ENCODE data around the gene RPL18. TPM values are rescaled to one million over a fixed set of nuclear protein-coding genes. Genes with fewer than 3 reads are reported as not detected.

The RPL18 gene
- total and polyA plus RNA-seq, 9 of the 15 experiments (the other 6 are each of a cell fraction or from before 2014, with no cell fraction given): 312 to 2,635 (median 1,653) TPM

- CTCF ChIA-PET (ENCODE audit: low intra/inter-chr PET ratio): no interaction called here
- Histone ChIP-seq H3K9me1 (ENCODE audit: control insufficient read depth, insufficient read depth, low read length) (no peaks in the 10 kb centered on the region), H3K4me1 (replicated peaks in 1 of 2; ENCODE audit: control insufficient read depth in 2 of 2, insufficient read depth in 2 of 2, low read length in 2 of 2) (peaks cover 0 to 31% of the 10 kb centered on the region in 2 experiments; a peak in 2 of 5 replicates), H3K27ac (ENCODE audit: extremely low read depth, low read depth, low read length) (no peak within 1 kb of the TSS), H3K4me3 (no peak within 1 kb of the TSS), H3K79me2 (ENCODE audit: control insufficient read depth, insufficient read depth, low read length) (no peaks in the 10 kb centered on the region), H3K4me2 (ENCODE audit: insufficient read depth, low read length) (no peak within 1 kb of the TSS), H4K20me1 (replicated peaks; ENCODE audit: control insufficient read depth, insufficient read depth, low read length) (no peaks in the 10 kb centered on the region; the same call in 1 of the 2 replicates), H2AFZ (ENCODE audit: low read depth, low read length) (no peak within 1 kb of the TSS), H3K36me3 (ENCODE audit: control insufficient read depth, insufficient read depth, low read length) (no peaks in the 10 kb centered on the region), H3K9ac (ENCODE audit: insufficient read depth in 1 of 2, low read depth in 2 of 2, low read length in 2 of 2) (peak within 1 kb of the TSS in 1 of 2 experiments; percentile 42; a peak in 2 of 4 replicates), H3K9me3 (replicated peaks; ENCODE audit: control insufficient read depth, insufficient read depth, low read depth, low read length) (no peaks in the 10 kb centered on the region), H3K27me3 (ENCODE audit: control insufficient read depth in 2 of 2, insufficient read depth in 2 of 2, low read length in 2 of 2) (no peaks in the 10 kb centered on the region)
- no peak for FAIRE-seq
- no TSS peak for BruUV-seq (replicated peaks)
- in situ Hi-C loops (cut with MboI) (no loop called here), intact Hi-C loops (cut with micrococcal nuclease) (no loop called here)
- 52% methylated on average over 37 of the region's 39 CpGs for WGBS (ENCODE audit: insufficient coverage, low coverage, missing lambda C conversion rate)
- POLR2A ChIA-PET: interaction anchor here (0.6 to 6.1 kb wide), 3 partner anchors 11 to 27 kb away, joined by 3 to 85 read pairs (median 8); partner anchors contain the start of genes RPL18 and SPHK2
- DNase-seq (ENCODE audit: extremely low read depth in 1 of 4, low spot score in 3 of 4): no peak
- ATAC-seq: no peak
- TF ChIP-seq RFX1 (IDR thresholded peaks at IDR 0.05) (no peak), ZBTB33 (CRISPR knock-in tag; IDR thresholded peaks at IDR 0.05) (0 out of 2 replicates have a peak, but pooled peaks have one; percentile 26), ARID3B (CRISPR knock-in tag; IDR thresholded peaks at IDR 0.05; ENCODE audit: borderline replicate concordance) (no peak), ESRRA (IDR thresholded peaks at IDR 0.05; ENCODE audit: borderline replicate concordance, low read depth) (no peak), KLF13 (tag; IDR thresholded peaks at IDR 0.05; ENCODE audit: borderline replicate concordance, low read depth) (no peak), RUNX1 (IDR thresholded peaks at IDR 0.05; ENCODE audit: low read depth) (no peak), ATF2 (CRISPR knock-in tag; IDR thresholded peaks at IDR 0.05) (no peak), RBM25 (IDR thresholded peaks at IDR 0.05; ENCODE audit: low read depth, low read length, severe bottlenecking) (peak; percentile 16), HMG20A (CRISPR knock-in tag; conservative IDR thresholded peaks at IDR 0.05) (no peak), NEUROD1 (IDR thresholded peaks at IDR 0.05; ENCODE audit: borderline replicate concordance, low read depth, low read length, partially characterized antibody) (no peak), TBP (optimal IDR thresholded peaks at IDR 0.05; ENCODE audit: low read depth, low read length) (no peak), FOXK1 (CRISPR knock-in tag; IDR thresholded peaks at IDR 0.05; ENCODE audit: borderline replicate concordance) (no peak), OTX1 (CRISPR knock-in tag; IDR thresholded peaks at IDR 0.05) (no peak), NELFE (IDR thresholded peaks at IDR 0.05; ENCODE audit: insufficient read depth, insufficient read length) (no peak), ARID1B (IDR thresholded peaks at IDR 0.05) (no peak)
These were observed 12.3 kb downstream of the RPL18 start, which contains the start of gene SPACA4 for GRCh38 chr19:48606463-48607358. TSS of gene SPACA4 (plus strand) at chr19:48606742. CDS start at chr19:48606979, 237 bp downstream.

Measured in K562 (cell line).